Bronchial epithelial cell (primary cell): ENCODE data around the gene IFNLR1. TPM values are rescaled to one million over a fixed set of nuclear protein-coding genes. Genes with fewer than 3 reads are reported as not detected.
"Not testable (repeated sequence)": the region's sequence is repeated elsewhere in the genome, so short reads cannot be mapped to it uniquely, and the experiment has no call there.

ENCODE experiments used
- DNase-seq: peaks from one replicate; pipeline ENCODE4 v3.0.0-alpha.2; 2010; ENCODE audit warnings: low read depth
- FAIRE-seq: peaks from 2 replicates; lab custom pipeline; 2011; peaks lifted over from hg19 to GRCh38; lab: Jason Lieb, UNC
- H3K27me3 ChIP-seq: 2 replicates; pipeline ENCODE4 v1.5.1; 2011; ENCODE audit warnings: low read length; ENCODE audit not compliant: control insufficient read depth, insufficient read depth
- H3K36me3 ChIP-seq: 2 replicates; pipeline ENCODE4 v1.5.1; 2011; ENCODE audit warnings: low read length; ENCODE audit not compliant: control insufficient read depth, insufficient read depth
- H3K4me3 ChIP-seq: 2 replicates; pipeline ENCODE4 v1.5.1; 2011; ENCODE audit warnings: mild to moderate bottlenecking, low read depth, low read length, control low read depth
- total RNA-seq: library from RNA; depleted of rRNA; stranded (reverse); fragments of >200 nt; gene quantifications from 2 replicates; pipeline ENCODE4 v1.2.1, GENCODE V29; 2014
- TF ChIP-seq, protein P1 (sequence below): IDR thresholded peaks from 2 replicates; pipeline ENCODE4 v1.5.1; 2011; ENCODE audit warnings: mild to moderate bottlenecking, moderate library complexity, low read length, control low read depth, inconsistent platforms; ENCODE audit not compliant: insufficient read depth, severe bottlenecking

The IFNLR1 gene
- total RNA-seq, 1 donor from 2014 or later = 4.5 TPM

DNA sequence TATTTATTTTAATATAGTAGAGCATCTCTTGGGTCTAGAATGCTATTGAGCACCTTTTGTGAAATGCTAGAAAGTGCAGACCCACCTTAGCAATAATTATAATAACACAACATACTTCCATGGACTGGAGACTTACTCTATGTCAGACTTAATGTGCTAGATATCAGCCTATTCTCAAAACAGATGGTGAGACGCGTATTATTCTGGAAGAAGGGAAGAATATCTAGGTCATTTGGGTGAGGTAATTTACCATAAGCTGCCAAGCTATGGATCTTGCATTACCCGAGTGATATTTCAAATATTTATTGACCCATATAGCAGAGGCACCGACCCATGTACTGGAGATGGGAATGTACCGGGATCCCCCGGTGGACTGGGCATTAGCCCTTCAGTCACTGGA, 20.6 kb upstream of the IFNLR1 start:
- Histone ChIP-seq H3K27me3 (no peaks in the 10 kb centered on the region), H3K36me3 (no peaks in the 10 kb centered on the region), H3K4me3 (no peak overlapping the region)
- TF ChIP-seq, protein P1, sequence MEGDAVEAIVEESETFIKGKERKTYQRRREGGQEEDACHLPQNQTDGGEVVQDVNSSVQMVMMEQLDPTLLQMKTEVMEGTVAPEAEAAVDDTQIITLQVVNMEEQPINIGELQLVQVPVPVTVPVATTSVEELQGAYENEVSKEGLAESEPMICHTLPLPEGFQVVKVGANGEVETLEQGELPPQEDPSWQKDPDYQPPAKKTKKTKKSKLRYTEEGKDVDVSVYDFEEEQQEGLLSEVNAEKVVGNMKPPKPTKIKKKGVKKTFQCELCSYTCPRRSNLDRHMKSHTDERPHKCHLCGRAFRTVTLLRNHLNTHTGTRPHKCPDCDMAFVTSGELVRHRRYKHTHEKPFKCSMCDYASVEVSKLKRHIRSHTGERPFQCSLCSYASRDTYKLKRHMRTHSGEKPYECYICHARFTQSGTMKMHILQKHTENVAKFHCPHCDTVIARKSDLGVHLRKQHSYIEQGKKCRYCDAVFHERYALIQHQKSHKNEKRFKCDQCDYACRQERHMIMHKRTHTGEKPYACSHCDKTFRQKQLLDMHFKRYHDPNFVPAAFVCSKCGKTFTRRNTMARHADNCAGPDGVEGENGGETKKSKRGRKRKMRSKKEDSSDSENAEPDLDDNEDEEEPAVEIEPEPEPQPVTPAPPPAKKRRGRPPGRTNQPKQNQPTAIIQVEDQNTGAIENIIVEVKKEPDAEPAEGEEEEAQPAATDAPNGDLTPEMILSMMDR = no peak
- FAIRE-seq (no peak), DNase-seq (no peak)

DNA sequence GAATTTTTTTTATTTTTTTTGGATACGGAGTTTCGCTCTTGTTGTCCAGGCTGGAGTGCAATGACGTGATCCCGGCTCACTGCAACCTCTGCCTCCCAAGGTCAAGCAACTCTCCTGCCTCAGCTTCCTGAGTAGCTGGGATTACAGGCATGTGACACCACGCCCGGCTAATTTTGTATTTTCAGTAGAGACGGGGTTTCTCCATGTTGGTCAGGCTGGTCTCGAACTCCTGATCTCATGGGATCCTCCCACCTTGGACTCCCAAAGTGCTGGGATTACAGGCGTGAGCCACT, 20.3 kb upstream of the IFNLR1 start:
- H3K27me3 ChIP-seq, H3K36me3 ChIP-seq, H3K4me3 ChIP-seq, FAIRE-seq, DNase-seq: not testable (repeated sequence)

DNA sequence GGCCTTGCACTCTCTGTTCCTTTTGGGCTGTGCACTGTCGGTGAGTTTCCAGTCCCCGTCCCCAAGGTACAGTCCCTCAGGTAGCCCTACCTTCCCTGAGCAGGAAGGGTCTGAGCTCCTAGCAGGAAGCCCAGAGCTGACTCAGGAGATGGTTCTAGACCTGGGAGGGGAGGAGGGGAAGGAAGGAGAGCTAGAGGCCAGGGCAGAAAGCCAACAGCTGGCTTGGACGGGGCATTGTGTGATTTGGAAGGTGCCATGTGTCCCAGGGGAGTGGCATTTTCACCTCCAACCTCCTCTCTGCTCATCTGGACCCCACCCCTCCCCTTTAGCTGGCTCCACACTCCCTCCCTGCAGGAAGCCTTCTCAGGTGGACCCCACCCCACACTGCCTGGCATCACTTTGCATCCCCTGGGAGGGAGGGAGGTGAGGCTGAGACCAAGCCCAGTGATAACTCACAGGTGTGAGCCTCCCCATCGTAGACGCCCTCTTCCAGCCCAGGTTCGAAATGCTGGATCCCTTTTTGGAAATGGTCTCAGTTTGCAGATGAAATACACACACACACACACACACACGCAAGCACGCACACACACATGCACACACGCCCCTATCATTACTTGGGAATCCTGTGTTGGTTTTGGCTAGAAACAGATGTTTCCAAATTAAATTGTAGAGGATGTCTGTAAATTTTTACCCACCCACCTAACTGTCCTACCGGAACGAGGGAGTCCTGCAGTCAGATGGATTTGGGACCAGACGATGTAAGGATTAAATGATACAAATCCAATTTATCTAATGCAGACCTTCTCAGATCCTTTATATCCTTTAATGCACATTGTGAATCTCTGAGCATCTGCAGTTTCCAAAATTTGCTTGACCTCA, 19.7 kb upstream of the IFNLR1 start:
- H3K27me3 ChIP-seq = no peaks in the 10 kb centered on the region
- H3K36me3 ChIP-seq = no peaks in the 10 kb centered on the region
- no peak overlapping the region for H3K4me3 ChIP-seq
- DNase-seq = peak; percentile 80
- FAIRE-seq = peak; percentile 89
- TF ChIP-seq, protein P1 = no peak

DNA sequence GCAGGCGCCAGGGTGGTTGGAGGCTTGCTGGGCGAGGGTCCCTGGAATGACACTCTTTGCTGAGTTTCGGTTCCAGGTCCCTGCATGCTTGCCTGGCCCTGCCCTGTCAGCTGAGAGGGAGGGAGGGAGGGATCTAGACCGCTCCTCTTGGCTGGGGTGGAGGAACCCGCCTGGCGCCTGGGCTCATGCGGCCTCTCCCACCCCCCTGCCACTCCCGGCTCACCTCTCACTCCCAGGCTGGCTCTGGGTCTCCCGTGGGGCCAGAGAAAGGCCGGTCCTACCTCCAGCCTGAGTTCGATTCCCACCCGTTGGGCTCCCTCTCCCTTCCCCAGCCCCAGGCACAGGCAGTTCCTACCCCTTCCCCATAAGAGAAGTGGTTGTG, 19.0 kb upstream of the IFNLR1 start:
- FAIRE-seq (no peak), DNase-seq (peak; percentile 33)
- Histone ChIP-seq H3K36me3 (no peaks in the 10 kb centered on the region), H3K27me3 (no peaks in the 10 kb centered on the region), H3K4me3 (no peak overlapping the region)
- TF ChIP-seq, protein P1 = no peak

DNA sequence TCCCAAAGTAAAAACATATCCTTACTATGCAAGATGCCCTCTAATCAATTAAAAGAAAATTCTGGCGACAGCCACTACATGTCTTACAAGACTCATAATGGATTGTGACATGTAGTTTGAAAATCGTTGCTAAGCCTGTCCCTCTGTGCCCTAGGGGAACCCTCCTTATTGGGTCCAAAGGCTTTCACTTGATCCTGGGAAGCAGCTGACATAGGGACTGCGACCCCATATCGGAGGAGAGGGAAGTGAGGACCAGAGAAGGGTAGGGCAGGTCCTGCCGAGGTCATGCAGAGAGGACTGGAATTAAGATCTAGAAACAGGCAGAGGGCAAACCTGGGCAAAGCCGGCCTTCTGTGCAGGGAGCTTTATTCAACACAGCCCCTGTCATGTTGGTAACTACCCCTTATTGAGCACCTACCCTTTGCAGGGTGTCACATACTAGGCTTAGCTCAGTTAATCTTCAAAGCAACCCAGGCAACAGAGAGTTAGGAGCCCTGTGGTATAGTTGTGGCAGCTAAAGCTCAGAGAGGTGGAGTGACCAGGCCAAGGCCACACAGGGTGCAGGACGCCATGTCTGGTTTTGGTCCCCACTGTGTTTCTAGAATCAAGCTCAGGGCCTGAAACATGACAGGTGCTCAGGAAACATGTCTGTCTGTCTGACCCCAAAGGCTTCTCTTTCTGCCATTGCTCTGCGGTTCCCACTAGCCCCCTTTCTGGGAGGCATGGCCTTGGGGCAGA, 18.4 kb upstream of the IFNLR1 start:
- Histone ChIP-seq H3K36me3 (no peaks in the 10 kb centered on the region), H3K27me3 (no peaks in the 10 kb centered on the region), H3K4me3 (no peak overlapping the region)
- FAIRE-seq = peak; percentile 47
- TF ChIP-seq, protein P1 = no peak
- no peak for DNase-seq

DNA sequence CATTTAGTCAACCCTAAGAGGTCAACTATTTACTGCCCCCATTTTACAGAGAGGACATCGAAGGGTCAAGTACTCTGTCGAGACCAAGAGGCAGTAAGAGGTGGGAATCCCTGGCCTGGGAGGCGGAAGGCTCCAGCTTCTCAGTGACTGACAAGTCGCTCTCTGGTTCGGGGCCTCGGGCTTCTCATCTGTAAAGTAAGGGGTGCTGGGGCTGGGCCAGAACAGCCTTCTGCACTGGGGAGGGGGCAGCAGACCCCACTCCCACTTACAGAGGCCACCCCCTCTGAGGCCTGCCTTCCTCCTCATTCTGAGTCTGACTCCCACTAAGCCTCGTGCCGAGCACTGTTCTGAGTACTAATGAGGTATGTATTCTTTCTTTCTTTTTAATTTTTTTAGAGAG, 17.0 kb upstream of the IFNLR1 start:
- H3K4me3 ChIP-seq = no peak overlapping the region
- no peak for DNase-seq
- no peak for FAIRE-seq
- H3K27me3 ChIP-seq = no peaks in the 10 kb centered on the region
- H3K36me3 ChIP-seq = no peaks in the 10 kb centered on the region
- TF ChIP-seq, protein P1 = no peak
